Measurements from ENCODE around the gene ZNF595. TPM values are rescaled to one million over a fixed set of nuclear protein-coding genes. Genes with fewer than 3 reads are reported as not detected.

The ZNF595 gene
- polyA plus RNA-seq, 3 donors: 0.58 to 7.3 (median 1.6) TPM

DNA sequence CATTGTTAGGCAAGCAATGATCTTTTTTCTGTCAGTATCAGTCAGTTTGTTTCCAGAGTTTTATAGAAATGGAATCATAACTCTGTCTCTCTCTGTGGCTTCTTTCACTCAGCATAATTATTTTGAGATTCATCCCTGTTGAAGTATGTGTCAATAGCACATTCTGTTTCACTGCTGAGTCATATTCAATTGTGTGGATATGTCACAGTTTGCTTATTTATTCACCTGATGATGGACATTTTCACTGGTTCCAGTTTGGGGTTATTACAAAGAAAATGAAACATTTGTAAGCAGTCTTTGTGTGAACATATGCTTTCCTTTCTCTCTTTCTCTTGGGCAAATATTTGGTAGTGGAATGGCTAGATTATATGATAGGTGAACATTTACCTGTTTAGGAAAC, 61.0 kb downstream of the ZNF595 start:
- no peak overlapping the region for H3K4me3 ChIP-seq (replicated peaks in 1 of 3; ENCODE audit: low read depth in 2 of 3, low read length in 3 of 3)
- H3K4me3 Mint-ChIP-seq: no peak overlapping the region
- intact Hi-C loops (cut with micrococcal nuclease): no loop called here
- no peak overlapping the region for H3K4me2 ChIP-seq (replicated peaks; ENCODE audit: extremely low read depth, low read length, poor library complexity, severe bottlenecking)
- peaks cover under 1% of the 10 kb centered on the region in 2 donors for H3K36me3 Mint-ChIP-seq
- H2AFZ ChIP-seq (ENCODE audit: insufficient read depth, low read depth, low read length, poor library complexity, severe bottlenecking): no peak overlapping the region
- H4K20me1 ChIP-seq (ENCODE audit: insufficient read depth, low read length): no peaks in the 10 kb centered on the region
- no peak for TF ChIP-seq CTCF (IDR thresholded peaks at IDR 0.05)
- peaks cover 52 to 70% of the 10 kb centered on the region in 2 donors for H3K9me3 ChIP-seq (replicated peaks in 1 of 2; ENCODE audit: control insufficient read depth in 1 of 2, insufficient read depth in 1 of 2, low read length in 2 of 2)
- H3K4me1 ChIP-seq (ENCODE audit: control insufficient read depth in 1 of 2, insufficient read depth in 2 of 2, low read length in 2 of 2): no peaks in the 10 kb centered on the region
- peaks cover 2 to 10% (median 3%) of the 10 kb centered on the region in 3 donors for H3K27me3 Mint-ChIP-seq (ENCODE audit: low read depth in 3 of 3)
- H3K9me3 Mint-ChIP-seq: peaks cover 47 to 77% (median 60%) of the 10 kb centered on the region in 7 donors
- no peak overlapping the region for H3K27ac ChIP-seq (ENCODE audit: low read depth in 1 of 2, low read length in 2 of 2)
- H3K27me3 ChIP-seq (ENCODE audit: control insufficient read depth in 2 of 2, insufficient read depth in 2 of 2, low read length in 2 of 2): peaks cover 2 to 3% of the 10 kb centered on the region in 2 donors
- no peak for DNase-seq
- H3K36me3 ChIP-seq (replicated peaks in 1 of 2; ENCODE audit: control insufficient read depth in 1 of 2, insufficient read depth in 2 of 2, low read length in 2 of 2): no peaks in the 10 kb centered on the region
- no peak overlapping the region for H3K9ac ChIP-seq (ENCODE audit: insufficient read depth, low read length, poor library complexity, severe bottlenecking)
- H3K4me1 Mint-ChIP-seq: peaks cover 5% of the 10 kb centered on the region
- no peak overlapping the region for H3K27ac Mint-ChIP-seq
- no peaks in the 10 kb centered on the region for H3K79me2 ChIP-seq (ENCODE audit: insufficient read depth, low read length)

DNA sequence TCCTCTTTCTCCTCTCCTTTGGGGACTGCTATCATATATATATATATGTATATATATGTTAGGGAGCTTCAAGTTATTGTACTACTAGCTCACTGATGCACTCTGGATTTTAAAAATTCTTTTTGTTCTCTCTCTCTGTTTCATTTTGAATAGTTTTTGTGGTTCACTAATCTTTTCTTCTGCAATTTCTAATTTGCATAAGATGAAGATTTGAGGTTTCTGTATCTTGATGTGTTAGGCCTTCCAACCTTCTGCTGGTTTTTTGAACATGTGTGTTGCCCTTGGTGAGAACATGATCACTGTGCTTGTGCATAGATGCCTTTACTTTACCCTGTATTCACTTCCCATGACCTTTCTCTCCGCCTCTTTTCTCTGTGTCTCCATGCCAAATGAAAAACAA, 63.4 kb downstream of the ZNF595 start:
- Histone ChIP-seq H3K27ac (ENCODE audit: low read depth in 1 of 2, low read length in 2 of 2) (no peak overlapping the region), H4K20me1 (ENCODE audit: insufficient read depth, low read length) (no peaks in the 10 kb centered on the region), H3K4me1 (ENCODE audit: control insufficient read depth in 1 of 2, insufficient read depth in 2 of 2, low read length in 2 of 2) (peaks cover 8 to 13% of the 10 kb centered on the region in 2 donors), H3K36me3 (replicated peaks in 1 of 2; ENCODE audit: control insufficient read depth in 1 of 2, insufficient read depth in 2 of 2, low read length in 2 of 2) (no peaks in the 10 kb centered on the region), H2AFZ (ENCODE audit: insufficient read depth, low read depth, low read length, poor library complexity, severe bottlenecking) (no peak overlapping the region), H3K4me2 (replicated peaks; ENCODE audit: extremely low read depth, low read length, poor library complexity, severe bottlenecking) (no peak overlapping the region), H3K9me3 (replicated peaks in 1 of 2; ENCODE audit: control insufficient read depth in 1 of 2, insufficient read depth in 1 of 2, low read length in 2 of 2) (peaks cover 49 to 59% of the 10 kb centered on the region in 2 donors), H3K79me2 (ENCODE audit: insufficient read depth, low read length) (no peaks in the 10 kb centered on the region), H3K27me3 (ENCODE audit: control insufficient read depth in 2 of 2, insufficient read depth in 2 of 2, low read length in 2 of 2) (no peaks in the 10 kb centered on the region), H3K9ac (ENCODE audit: insufficient read depth, low read length, poor library complexity, severe bottlenecking) (no peak overlapping the region), H3K4me3 (replicated peaks in 1 of 3; ENCODE audit: low read depth in 2 of 3, low read length in 3 of 3) (no peak overlapping the region)
- WGBS (ENCODE audit: insufficient coverage): no CpG with 5 or more reads among the region's 1 CpG
- no peak overlapping the region for H3K27ac Mint-ChIP-seq
- H3K9me3 Mint-ChIP-seq: peaks cover 31 to 75% (median 47%) of the 10 kb centered on the region in 7 donors
- H3K27me3 Mint-ChIP-seq (ENCODE audit: low read depth in 3 of 3): peaks cover 0 to 2% (median 0%) of the 10 kb centered on the region in 3 donors
- H3K36me3 Mint-ChIP-seq: no peaks in the 10 kb centered on the region
- no peak for TF ChIP-seq CTCF (IDR thresholded peaks at IDR 0.05)
- intact Hi-C loops (cut with micrococcal nuclease): no loop called here
- H3K4me1 Mint-ChIP-seq: peaks cover 18% of the 10 kb centered on the region
- DNase-seq: no peak
- no peak overlapping the region for H3K4me3 Mint-ChIP-seq
